GM21723 (cell line): ENCODE measurements around the gene CNKSR2.
A peak's percentile ranks its signal among the peaks of the same experiment; 100 is the strongest.

Experiments used
- ATAC-seq: cut with Tn5 transposase; IDR thresholded peaks from one replicate; pipeline ENCODE4 v1.9.1; 2021; ENCODE audit warnings: mild to moderate bottlenecking, moderate library complexity; ENCODE audit not compliant: unreplicated experiment

CNKSR2 gene

GRCh38 chrX:21374163-21374993, at the start of gene CNKSR2:
Gene CNKSR2 (plus strand): TSS chrX:21374418. CDS start chrX:21374898, 480 bp downstream.
- ATAC-seq: peak; percentile 77

- ATAC-seq: no peak
Measured at GRCh38 chrX:21354725-21355124, 19.5 kb upstream of the CNKSR2 start.

GRCh38 chrX:21355831-21356230, 18.4 kb upstream of the CNKSR2 start:
- ATAC-seq: no peak

- no peak for ATAC-seq
Measured at GRCh38 chrX:21369613-21370012, 4.6 kb upstream of the CNKSR2 start.

- no peak for ATAC-seq
Measured at GRCh38 chrX:21373001-21373400, 1.2 kb upstream of the CNKSR2 start.

- ATAC-seq: peak; percentile 25
Measured at GRCh38 chrX:21373637-21374162, 518 bp upstream of the CNKSR2 start.

GRCh38 chrX:21374994-21375707, 933 bp downstream of the CNKSR2 start:
- ATAC-seq: peak; percentile 26

- ATAC-seq: no peak
Measured at GRCh38 chrX:21375708-21376009, 1.4 kb downstream of the CNKSR2 start.

- ATAC-seq: no peak
Measured at GRCh38 chrX:21376636-21377035, 2.4 kb downstream of the CNKSR2 start.

- no peak for ATAC-seq
Measured at GRCh38 chrX:21379991-21380390, 5.8 kb downstream of the CNKSR2 start.

- no peak for ATAC-seq
Measured at GRCh38 chrX:21382715-21383114, 8.5 kb downstream of the CNKSR2 start.

GRCh38 chrX:21383546-21383945, 9.3 kb downstream of the CNKSR2 start:
- no peak for ATAC-seq

- no peak for ATAC-seq
Measured at GRCh38 chrX:21384178-21384577, 10.0 kb downstream of the CNKSR2 start.

GRCh38 chrX:21394792-21395191, 20.6 kb downstream of the CNKSR2 start:
- ATAC-seq: no peak

- no peak for ATAC-seq
Measured at GRCh38 chrX:21398426-21398825, 24.2 kb downstream of the CNKSR2 start.

GRCh38 chrX:21400408-21401121, 26.3 kb downstream of the CNKSR2 start:
- no peak for ATAC-seq

- no peak for ATAC-seq
Measured at GRCh38 chrX:21408307-21408706, 34.1 kb downstream of the CNKSR2 start.

GRCh38 chrX:21408788-21409187, 34.6 kb downstream of the CNKSR2 start:
- ATAC-seq: no peak

GRCh38 chrX:21412029-21412428, 37.8 kb downstream of the CNKSR2 start:
- no peak for ATAC-seq

- ATAC-seq: no peak
Measured at GRCh38 chrX:21412883-21413282, 38.7 kb downstream of the CNKSR2 start.

- no peak for ATAC-seq
Measured at GRCh38 chrX:21427086-21427485, 52.9 kb downstream of the CNKSR2 start.
